HG03097 (cell line): ENCODE data around the gene CACFD1.

ENCODE experiments used
- ATAC-seq: cut with Tn5 transposase; IDR thresholded peaks from one replicate; pipeline ENCODE4 v1.9.1; 2021; ENCODE audit not compliant: unreplicated experiment, low FRiP score

Gene CACFD1

DNA sequence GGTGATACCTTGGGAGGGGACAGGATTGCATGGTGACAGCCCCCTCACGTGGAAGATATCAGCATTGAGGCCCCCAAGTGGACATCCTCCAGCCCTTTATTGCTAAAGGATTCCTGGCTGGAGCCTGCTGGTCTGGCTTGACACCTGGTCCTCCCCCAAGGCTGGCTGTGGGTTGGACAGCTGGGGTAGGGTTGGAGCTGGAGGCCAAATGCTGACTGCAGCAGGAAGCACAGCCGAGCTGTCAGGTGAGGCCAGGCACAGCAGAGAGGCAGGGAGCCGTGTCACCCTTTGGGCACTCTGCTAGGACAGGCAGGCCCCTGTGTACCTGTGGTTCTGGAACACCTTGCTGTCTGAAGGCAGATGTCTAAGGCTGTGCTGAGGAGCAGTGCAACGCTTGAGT is 2.2 kb downstream of the CACFD1 start:
- ATAC-seq, result no peak

DNA sequence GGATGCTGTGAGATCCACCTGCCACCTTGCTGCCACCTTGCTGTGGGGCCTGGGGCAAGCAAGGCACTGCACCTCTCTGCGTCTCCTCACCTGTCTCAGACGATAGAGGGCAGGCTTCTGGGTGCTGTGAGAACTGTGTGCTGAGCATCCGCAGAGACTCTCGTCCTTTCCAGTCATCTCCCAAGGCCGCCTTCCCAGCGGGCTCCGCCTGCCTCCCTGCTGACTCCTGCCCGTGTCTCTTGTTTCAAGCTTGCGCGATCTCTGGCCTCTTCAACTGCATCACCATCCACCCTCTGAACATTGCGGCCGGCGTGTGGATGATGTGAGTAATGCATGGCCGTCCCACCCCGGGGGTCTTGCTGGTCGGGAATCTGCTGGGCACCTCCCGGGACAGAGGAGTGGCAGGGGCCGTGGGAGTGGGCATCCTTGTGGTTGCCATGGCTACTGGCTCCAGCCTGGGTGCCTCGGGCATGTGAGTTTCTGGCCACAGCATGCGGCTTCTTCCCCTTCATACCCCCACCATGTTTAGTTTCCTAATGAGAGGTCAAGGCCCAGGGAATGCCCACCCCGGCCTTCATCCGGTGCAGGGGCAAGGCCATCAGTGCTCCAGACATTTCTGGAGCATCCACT is 3.6 kb downstream of the CACFD1 start:
- no peak for ATAC-seq

DNA sequence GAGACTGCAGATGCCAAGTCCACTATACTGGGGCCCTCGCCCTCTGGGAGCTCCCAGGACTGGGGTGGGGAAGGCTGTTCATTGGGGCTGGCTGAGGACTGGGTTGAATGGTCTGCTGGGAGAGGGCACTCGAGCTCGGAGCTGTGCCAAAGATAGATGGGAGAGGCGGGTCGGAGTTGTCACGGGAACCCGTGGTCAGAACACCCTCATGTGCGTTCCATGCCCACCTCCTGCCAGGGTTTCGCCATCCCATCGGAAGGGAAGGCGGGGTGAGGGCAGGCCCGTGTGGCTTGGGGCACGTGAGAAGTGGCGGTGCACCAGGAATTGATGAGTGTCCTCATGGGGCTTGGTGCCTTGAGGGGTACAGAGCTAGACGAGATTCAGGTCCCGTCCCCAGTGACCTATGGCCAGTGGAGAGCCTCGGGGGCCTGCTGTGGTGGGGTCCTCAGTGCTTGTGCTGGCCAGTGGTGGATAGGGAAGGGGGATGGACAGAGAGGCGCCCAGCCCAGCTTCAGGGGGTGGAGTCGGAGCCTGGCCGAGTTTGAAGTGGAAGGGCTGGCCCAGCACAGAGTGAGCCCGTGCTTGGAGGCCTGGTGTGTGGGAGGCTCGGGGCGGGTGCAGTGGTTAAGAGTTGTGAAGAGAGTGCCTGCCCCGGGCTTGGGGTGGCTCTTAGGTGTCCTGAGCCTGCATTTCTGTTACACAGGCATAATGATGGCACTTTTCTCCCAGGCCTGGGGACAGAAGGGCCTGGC is 4.3 kb downstream of the CACFD1 start:
- no peak for ATAC-seq

DNA sequence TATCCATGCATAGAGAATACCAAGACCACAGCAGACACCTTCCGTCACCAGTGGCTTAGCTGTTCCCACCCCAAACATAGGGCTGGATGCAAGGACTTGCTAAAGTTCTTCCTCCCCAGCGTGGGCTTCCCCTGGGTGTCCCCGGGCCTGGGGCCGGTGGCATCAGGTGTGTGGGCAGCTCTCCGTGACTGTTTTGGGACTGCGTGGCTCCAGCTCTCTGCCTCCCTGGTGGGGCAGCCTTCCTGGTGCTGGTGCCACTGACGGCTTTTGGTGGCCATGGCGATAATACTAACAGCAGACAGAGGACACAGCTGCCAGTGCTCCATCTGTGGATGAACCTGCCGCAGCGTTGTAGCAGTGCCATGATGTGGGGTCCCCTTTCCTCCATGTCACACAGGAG is 4.9 kb downstream of the CACFD1 start:
- no peak for ATAC-seq

DNA sequence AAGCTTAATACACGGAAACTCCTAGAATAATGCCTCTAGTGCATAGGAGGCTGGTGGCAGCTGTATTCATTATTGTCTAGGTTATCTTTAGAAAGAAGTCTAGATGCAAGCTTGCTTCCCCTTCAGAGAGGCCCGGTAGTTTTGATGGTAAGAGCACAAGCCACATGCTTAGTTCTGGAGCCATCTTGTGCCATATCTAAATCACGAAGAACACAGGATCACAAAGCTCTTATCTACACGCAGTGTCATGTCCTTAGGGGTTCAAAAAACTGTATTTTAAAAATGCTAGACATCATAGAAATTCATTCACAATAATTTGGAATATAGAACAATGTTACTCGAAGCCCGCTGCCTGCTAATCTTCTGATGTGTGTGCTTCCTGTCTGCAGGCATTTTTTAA is 6.2 kb downstream of the CACFD1 start:
- ATAC-seq, result no peak

DNA sequence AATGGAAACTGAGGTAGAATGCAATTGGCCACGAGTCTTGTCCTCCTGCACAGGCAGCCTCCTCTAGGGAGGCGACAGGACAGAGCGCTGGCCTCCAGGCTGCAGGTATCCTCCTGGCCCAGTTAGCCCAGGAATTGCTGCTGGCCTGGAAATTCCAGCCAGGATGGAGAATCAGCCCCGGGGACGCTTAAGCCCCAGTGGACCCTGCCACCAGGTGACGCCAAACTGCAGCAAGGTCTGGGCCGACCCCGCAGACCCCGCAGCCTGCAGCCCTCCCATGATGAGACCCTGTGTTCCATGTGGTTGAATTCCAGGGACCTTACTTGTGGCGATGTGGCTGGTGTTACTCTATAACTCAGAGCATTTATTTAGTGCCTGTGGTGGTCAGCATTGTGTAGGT is 7.3 kb downstream of the CACFD1 start:
- ATAC-seq, result no peak

DNA sequence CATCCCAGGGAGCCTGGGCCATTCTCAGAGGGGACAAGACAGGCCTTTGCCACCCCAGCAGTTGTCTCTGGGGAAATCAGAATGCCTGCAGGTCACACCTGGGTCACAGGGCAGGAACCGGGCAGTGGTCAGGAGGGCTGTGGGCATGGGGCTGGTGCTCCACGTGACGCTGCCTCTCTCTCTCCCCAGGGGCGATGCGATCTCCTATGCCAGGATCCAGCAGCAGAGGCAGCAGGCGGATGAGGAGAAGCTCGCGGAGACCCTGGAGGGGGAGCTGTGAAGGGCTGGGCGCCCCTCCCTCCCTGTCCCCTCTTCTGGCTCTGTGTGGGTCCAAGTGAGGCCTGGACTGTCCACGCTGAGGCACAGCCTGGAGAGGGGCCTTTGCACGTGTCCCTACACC is 8.6 kb downstream of the CACFD1 start:
- no peak for ATAC-seq

DNA sequence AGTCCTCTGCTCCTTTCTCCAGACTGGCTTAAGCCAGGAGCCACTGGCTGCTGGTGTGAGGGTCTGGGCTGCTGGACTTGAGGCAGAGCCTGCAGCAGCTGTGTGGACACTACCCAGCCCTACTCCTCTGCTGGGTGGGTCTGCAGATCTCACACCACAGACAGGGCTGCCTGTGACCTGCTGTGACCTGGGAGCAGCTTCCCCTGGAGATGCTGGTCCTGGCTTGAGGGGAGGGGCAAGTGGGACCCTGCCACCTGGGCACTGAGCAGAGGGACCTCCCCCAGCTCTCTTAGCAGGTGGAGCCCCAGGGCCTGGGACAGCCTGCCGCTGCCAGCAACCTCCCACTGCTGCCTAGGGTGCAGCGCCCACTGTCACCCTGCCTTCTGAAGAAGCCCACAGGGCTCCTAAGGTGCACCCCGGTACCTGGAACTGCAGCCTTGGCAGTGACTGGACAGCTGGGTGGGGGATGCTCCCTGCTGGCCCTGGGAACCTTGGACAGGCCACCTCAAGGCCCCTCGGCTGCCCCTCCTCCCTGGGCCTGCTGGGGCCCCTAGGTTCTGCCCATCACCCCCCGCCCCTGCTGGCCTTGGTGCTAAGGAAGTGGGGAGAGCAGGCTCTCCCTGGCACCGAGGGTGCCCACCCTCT is 9.1 kb downstream of the CACFD1 start:
- no peak for ATAC-seq

DNA sequence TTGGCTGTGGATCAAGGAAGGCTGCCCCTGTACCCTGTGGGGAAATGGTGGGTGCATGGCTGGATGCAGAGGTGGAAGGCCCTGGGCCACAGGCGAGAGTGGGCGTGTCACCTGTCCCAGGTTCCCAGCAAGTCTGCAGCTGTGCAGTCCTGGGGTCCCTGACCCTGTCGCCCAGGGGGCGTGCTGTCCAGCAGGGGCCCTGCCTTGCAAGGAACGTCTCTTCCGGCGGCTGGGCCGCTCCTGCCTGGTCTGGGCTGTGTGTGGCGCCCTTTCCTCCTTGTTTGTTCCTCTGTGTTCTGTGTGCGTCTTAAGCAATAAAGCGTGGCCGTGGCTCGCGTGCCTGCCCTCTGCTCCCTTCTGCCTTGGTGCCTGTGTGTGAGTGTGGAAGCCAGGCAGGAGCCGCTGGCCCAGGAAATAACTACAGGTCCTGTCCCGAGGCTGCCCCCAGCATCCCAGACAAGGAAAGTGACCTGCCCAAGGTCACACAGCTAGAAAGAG is 10.7 kb downstream of the CACFD1 start:
- ATAC-seq, result no peak

DNA sequence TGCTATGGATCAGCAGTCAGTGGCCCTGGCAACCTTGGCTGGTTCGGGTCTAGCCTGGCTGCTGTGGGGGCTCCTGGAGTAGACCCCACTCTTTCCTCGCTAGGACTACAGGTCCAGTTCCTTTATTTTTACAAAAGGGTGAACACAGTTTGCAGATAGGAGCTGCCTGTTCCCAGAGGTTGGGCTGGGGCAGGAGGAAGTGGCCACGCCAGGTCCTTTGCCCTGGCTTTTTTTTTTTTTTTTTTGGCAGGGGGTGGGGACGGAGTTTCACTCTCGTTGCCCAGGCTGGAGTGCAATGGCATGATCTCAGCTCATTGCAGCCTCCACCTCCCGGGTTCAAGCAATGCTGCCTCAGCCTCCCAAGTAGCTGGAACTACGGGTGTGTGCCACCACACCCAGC is 11.2 kb downstream of the CACFD1 start:
- no peak for ATAC-seq

DNA sequence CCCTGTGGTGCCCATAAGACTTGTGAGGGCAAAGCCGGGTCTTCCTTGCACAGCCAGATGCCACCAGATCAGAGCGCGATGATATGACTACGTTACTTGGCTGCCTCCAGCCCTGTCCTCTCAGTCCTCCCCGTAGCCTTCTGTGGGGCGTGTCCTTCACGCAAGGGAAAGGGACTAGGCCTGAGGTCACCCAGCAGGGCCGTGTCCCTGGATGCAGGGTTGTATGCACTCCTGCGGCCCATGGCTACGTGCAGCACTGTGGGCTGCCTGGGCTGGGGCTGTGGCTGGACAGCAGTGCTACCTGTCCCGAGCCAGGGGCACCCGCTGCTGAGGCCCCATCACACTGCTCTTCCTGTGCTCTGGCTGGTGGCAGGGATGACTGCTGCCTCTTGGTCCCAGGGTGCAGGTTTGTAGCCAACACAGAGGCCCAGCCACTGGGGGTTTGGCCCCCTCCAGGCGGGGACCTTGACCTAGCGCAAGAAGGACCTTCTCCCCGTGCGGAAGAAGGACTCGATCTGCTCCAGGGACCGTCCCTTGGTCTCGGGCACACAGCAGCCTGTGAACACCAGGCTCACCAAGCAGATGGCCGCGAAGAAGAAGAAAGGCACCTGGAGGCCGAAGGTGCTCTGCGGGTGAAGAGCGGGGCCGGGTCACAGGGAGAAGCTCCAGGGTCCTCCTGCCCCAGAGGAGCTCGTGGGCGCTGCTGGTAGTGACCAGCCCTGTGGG is 11.9 kb downstream of the CACFD1 start:
- ATAC-seq, result no peak

DNA sequence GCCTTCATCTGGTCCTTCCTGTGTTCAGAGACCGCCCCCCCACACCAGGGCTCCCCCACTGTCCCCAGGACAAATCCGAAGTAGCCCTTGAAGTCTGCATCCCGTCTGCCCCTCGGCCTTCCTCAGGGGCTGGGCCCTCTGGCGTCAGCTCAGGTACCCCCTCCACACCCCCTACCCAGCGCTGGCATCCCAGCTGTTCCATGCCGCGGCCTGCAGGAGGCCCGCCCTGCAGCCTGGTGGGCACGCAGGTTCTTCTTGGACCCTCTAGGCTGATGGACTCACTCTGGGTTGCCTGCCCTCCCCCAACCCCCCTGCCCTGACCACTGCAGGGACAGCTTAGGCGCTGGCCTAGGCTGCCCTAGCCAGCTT is 12.5 kb downstream of the CACFD1 start:
- ATAC-seq, result no peak

DNA sequence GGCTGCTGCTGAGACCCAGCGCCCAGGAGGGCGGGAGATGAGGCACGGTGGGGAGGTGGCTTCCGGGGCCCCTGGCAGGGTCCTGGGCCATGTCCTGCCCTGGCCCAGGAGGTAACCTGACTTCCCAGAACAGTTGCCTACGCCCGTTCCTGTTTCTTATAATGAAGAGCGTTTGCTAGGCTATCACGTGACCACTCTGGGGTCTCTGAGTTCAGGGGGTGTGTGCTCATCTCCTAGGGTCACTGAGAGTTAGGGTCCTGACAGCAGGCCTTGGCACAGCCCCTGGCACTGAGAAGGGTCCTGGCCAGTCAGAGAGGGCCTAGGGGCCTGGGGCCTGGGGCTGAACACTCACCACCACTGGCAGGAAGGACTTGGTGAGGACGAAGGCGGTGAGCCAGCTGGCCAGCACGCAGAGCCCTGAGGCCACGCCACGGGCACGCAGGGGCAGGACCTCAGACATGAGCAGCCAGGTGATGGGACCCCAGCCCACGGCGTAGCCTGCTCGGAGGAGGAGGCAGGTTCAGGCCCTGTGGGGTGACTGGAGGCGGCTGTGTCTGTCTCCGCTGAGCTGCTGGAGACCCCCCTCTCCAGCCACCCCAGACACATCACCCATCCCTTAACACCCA is 13.1 kb downstream of the CACFD1 start:
- no peak for ATAC-seq

DNA sequence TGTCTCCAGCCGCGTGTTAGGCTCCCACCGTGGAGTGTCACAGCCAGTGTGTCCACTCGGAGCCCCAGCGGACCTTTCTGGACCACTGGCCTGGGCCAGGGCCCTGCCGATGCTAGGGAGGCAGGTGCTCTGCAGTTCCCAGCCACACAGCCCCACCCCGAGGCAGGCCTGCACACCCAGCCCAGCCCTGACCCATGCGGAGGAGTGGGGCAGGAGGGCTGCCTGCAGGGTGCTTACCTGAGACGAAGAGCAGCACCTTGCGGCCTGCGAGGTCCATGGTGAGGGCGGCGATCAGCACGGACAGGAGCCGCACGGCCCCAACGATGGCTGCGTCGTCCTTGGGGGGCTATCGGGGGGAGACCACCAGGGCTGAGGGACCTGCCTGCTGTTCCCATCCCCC is 14.0 kb downstream of the CACFD1 start:
- no peak for ATAC-seq

DNA sequence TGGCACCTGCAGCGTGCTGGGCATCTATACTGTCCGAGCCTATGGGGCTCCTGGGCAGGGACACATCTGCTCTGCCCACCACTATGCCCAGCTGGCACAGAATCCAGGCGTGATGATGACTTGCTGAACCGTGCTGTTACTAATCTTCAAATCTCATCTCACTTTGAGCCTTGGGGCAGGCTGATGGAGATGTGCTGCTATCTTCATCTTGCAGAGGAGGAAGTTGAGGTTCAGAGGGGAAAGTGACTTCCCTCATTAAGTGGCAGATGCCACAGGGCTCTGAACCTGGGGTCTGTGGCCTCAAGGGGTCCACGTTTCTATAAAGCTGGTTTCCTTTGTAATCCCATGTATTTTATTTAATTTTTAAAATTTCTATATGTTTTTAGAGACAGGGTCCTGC is 14.4 kb downstream of the CACFD1 start:
- no peak for ATAC-seq

DNA sequence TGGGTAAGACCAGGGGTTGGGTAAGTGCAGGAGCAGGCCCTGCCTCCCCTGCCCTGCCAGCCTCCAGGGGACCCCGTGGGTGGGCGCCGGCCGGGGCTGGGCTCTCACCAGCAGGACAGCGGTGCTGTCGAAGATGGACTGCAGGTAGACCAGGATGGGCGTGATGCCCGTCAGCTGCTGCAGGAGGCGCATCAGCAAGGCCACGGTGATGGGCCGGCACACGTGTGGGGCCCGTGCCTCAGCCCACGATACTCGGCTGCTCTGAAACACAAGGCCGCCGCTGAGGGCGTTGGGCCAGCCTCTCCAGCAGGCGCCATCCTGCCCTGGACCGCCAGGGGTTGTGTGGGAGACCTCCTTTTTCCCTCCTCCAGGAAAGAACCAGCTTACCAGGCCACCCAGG is 15.1 kb downstream of the CACFD1 start:
- ATAC-seq, result no peak

DNA sequence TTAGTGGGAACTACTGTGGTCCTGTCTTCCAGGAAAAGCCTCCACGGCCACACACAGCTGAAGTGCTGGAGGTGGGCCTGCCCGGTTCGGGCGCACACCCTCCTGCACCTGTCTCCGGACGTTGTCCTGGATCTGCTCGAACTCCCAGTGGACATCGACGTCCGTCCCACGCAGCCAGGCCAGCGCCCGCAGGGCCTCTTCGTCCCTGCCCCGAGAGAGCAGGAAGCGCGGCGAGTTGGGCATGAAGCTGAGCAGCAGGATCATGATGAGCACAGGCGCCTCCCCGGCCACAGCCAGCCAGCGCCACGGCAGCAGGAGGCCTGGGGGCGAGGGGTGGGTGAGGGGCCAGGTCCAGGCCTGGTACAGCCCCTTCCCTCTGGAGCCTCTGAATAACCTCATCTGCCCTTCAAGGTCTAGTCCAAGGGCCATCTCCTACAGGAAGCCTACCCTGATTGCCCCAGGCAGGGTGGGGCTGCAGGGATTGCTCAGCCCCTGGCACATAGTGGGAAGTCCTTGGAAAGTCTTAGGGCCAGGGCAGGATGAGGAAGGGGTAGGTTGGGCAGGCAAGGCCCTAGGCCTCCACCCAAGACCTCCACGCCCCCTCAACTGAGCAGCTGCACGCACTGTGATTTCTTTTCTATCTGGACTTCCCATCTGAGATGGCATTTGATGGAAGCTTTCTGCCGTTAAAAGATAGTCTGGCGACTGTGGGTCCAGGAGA is 15.7 kb downstream of the CACFD1 start:
- no peak for ATAC-seq

DNA sequence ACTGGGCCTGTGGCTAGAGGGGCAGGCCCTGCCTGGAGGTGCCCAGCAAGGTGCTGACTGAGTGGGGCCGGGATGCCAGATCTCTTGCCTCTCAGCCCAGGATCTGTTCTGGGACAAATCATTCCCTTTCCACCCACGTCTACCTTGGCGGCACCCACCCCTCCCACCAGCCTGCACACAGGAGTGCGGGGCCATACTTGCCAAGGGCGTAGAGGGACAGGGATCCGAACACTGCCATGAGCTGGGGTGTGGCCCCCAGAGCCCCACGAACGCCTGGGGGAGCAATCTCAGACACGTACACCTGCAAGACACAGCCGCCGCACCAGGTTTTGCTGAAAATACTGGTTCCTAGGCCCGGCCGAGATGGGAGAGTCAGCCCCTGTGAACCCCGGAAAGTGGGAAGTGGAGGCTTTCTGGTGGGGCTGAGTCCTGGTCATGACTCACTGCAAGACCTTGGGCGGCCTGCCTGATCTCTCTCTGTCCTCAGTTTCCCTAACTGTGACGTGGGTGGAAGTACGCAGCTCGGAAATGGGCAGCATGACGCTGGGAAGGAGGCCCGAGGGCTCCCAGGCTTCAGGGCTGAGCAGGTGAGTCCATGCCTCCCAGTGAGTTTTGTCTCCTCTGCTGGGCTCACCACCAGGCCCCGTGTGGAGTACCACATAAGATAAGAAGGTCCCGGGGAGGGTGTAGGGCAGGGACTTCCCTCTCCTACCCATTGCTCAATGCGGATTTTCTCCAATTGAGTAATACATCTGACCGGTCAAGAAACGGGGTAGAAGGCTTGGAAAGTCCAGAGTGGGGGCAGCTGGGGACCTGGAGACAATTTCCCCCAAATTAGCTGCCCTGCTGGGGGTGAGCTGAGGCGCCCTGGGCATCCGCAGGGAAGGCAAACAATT is 16.5 kb downstream of the CACFD1 start:
- ATAC-seq, result no peak

DNA sequence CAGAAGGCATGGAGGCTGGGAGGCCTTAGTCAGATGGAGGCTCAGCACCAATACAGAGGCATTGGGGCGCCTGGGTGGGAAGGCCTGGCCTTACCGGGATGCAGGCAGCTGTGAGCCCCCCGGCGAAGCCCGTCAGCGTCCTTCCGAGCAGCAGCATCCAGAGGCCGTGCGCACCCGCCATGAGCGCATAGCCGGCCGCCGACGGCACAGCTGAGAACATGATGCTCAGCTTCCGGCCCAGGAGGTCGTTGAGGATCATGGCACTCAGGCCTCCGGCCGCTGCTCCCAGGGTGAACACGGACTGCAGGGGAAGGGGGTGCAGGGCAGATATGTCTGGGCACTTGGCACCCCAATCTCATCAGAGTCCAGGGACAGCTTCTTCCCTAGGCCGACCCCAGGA is 17.2 kb downstream of the CACFD1 start:
- ATAC-seq, result no peak
